GM18873 (cell line): Measurements from ENCODE around the gene WDR19.
"Not testable (repeated sequence)": the region's sequence is repeated elsewhere in the genome, so short reads cannot be mapped to it uniquely, and the experiment has no call there.

ENCODE experiments used
- ATAC-seq: cut with Tn5 transposase; IDR thresholded peaks from one replicate; pipeline ENCODE4 v1.9.1; 2021; ENCODE audit warnings: mild to moderate bottlenecking, moderate library complexity, moderate number of reproducible peaks; ENCODE audit not compliant: unreplicated experiment, low FRiP score

The WDR19 gene

DNA sequence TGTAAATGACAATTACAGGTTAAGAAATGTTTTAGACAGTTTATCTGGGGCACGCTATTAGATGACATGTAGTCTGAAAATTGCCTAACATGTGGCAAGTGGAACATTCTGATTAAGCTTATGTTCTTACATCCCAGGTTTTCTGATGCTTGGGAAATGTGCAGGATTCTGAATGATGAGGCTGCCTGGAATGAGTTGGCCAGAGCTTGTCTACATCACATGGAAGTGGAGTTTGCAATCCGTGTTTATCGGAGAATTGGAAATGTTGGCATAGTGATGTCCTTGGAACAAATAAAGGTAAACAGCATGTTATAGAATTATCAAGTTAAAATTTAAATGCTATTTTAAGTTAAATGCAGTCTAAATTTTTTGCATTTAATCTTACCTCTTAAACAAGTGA, 49.3 kb downstream of the WDR19 start:
- no peak for ATAC-seq

DNA sequence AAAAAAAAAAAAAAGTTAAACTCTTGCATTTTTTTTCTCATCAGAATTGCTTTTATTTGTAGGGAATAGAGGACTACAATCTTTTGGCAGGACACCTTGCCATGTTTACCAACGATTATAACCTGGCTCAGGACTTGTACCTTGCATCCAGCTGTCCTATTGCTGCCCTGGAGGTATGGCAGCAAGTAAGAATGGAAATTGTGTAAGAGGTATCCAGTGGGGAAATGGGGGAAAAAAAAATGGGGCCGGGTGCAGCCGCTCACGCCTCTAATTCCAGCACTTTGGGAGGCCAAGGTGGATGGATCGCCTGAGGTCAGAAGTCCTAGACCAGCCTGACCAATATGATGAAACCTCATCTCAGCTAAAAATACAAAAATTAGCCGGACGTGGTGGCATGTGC, 49.8 kb downstream of the WDR19 start:
- no peak for ATAC-seq

DNA sequence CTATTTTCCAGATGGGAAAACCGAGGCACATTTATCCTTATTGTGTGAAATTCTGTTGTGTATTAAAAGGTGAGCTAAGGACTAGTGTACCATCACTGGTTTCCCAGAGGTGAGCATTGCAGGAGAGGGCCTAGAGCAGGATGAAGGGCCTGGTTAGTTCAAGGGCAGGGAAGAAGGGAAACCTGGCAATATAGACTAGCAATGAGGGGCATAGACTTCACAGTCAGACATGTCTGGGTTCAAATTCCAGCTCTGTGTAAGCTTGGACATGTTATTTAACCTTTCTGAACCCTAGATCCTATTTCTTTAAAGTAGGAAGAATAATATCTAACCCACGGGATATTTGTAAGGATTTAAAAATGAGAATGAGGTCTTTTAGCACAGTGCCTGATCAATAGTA, 50.8 kb downstream of the WDR19 start:
- no peak for ATAC-seq

DNA sequence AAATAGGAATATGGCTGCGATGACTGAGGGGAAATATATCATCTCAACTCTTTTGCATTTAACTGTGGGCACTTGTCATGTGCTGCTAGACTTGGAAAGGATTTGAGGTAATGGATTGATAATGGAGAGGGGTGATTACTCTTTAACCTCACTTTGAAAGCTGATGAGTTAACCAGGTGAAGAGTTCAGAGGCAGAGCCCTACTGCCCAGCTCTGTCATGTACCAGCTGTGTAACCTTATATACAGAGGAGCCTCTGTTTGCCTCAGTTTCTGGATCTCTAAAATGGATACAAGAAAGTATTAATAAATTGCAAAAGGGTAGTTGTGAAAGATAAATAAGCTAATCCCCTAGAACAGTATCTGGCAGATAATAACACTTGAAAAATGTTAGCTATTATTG, 51.5 kb downstream of the WDR19 start:
- ATAC-seq: no peak

DNA sequence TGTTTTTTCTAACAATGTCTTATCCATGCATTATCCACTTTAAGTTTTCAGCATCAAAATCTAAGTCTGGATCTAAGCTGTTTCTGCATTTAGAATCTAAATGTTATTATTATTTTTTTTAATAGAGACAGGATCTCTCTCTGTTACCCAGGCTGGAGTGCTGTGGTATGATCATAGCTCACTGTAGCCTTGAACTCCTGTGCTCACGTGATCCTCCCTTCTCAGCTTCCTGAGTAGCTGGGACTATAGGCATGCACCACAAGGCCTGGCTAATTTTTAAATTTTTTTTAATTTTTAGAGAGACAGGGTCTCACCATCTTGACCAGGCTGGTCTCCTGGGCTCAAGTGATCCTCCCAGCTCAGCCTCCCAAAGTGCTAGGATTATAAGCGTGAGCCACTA, 52.7 kb downstream of the WDR19 start:
- ATAC-seq: no peak

DNA sequence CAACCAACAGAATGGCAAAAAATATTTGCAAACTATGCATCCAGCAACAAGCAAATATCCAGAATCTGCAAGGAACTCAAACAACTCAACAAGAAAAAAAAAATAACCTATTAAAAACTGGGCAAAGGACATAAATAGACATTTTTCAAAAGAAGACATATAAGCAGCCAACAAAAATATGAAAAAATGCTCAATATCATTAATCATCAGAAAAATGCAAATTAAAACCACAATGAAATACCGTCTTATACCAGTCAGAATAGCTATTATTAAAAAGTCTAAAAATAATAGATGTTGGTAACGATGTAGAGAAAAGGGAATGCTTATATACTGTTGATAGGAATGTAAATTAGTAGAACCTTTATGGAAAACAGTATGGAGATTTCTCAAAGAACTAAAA, 53.4 kb downstream of the WDR19 start:
- no peak for ATAC-seq

DNA sequence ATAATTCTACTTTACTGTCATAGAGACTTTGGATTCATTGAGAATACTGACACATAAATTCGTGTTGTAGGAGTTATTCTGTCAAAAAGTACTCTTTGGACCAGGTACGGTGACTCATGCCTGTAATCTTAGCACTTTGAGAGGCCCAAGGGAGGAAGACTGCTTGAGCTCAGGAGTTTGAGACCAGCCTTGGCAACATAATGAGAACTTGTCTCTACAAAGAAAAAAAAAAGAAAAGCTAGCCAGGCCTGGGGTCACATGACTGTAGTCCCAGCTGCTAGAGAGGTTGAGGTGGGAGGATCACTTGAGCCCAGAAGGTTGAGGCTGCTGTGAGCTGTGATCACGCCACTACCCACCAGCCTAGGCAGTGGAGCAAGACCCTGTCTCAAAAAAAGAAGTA, 54.9 kb downstream of the WDR19 start:
- ATAC-seq: no peak

DNA sequence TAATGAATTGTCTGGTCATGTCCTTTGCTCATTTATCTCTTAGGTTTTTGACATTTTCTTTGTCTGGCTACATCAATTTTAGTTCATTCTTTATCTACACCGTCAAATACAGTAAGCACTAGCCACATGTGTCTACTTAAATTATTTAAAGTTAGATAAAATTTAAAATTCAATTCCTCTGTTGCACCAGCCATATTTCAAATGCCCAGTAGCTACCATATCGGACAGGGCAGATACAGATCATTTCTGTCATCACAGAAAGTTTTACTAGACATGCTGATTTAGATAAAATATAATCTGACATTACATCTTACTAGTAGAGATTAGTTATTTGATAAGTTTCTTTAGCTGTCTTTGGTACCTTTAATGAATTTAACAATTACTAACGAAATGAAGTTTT, 61.1 kb downstream of the WDR19 start:
- no peak for ATAC-seq

DNA sequence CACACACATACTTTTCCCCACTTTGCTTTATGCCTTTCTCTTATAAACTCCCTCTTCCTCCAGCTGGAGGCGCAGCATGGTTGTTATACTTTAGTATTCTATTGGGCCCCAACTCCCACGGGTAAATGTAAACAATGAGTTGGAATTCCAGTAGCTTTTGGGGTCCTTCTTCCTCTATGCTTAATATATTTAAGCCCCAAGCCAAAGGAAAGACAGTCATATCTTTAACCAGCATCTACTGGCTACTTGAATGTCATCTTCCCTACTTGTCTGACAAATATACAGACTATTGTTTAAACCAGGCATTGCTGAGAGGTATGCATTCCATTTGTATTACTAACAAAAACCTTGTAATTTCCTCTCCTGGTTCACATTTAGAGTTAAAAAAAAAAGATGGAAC, 72.9 kb downstream of the WDR19 start:
- ATAC-seq: no peak

DNA sequence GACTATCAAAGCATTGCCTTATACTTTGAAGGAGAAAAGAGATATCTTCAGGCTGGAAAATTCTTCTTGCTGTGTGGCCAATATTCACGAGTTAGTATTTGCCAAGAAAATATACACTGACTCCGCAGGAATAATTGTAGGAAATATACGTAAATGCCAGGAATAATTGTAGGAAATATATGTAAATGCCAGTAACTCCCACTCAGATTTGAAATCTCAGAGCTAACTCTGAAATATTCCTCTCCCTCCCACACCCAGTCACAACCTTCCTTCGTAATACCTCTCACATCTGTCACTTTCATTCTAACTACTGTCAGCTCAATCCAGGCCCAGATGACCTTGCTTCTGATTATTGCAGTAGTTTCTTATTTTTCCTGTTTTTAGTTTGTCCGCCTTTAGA, 73.5 kb downstream of the WDR19 start:
- ATAC-seq: no peak

DNA sequence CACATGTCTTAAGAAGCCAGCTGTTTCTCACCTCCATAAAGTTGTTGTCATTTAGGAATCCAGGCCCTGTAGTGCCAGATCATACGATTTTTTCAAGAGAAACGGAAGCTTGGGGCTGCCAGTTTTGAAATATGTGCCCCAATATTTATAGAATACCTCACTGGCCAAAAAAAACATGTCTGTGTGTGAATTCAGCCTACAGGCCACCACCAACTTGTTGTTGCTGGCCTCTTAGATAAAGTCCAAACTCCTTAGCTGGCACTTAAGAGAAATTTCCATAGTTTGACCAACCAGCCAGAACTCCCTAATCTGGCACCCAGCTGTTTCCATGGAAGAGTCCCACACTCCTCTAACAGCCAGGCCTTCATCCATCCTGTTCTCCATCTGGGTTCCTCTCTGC, 74.1 kb downstream of the WDR19 start:
- ATAC-seq: no peak

DNA sequence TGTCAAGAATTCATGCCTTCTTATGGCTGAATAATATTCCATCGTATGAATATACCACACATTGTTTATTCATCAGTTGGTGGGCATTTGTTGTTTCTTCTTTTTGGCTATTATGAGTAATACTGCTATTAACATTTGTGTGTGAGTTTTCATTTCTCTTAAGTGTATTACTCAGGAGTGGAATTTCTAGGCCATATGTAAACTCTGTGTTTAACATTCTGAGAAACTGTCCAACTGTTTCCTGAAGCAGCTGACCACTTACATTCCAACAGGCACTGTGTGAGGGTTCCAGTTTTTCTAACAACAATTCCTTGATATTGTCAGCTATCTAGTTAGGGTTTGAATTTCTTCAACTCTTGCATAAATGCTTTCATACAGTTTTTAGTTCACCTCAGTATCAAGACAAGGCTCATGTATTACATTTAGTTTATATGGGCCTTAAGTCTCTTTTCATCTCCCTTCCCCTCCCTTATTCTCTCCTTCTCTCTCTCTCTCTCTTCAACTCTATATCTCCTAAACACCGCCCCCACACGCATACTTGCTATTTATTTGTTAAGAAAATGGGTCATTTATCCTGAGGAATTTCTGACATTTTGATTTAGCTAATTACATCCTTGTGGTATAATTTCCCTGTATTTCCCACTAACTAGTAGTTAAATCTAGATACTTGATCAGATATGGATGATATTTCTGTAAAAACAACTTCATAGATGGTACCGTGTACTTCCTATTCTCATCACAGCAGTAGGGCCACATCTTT, 77.4 kb downstream of the WDR19 start:
- no peak for ATAC-seq

DNA sequence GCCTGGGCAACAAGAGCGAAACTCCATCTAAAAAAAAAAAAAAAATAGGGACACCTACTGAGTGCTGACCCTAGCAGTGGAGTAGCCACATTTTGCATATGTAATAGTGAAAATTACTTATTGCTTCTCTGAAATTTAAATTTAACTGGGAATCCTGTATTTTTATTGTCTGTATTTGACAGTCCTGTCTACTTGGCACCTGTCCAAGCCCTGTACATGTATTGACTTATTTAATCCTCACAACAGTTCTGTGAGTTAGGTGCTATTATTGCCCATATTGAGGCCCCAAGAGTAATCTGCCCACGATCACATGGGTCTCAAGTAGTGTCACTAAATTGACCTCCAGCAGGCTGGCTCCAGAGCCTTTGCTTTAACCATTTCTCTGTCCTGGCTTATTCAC, 81.6 kb downstream of the WDR19 start:
- ATAC-seq: no peak

DNA sequence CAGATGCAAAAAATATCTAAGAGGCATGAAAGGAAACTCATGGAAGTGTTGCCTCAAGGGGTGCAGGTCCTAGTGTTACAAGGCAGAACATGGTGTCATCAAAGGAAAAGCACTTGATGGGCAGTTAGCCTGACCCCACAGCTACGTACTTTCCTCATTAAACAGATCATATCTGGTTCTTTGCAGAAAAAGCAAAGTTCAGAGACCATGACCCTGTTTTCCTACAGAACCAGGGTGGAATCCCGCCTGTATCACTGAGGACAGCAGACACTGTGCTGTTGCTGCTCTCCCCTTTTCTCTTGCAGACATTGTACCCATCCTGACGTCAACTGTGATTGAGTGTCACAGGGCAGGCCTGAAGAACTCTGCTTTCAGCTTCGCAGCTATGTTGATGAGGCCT, 92.2 kb downstream of the WDR19 start:
- ATAC-seq: no peak

DNA sequence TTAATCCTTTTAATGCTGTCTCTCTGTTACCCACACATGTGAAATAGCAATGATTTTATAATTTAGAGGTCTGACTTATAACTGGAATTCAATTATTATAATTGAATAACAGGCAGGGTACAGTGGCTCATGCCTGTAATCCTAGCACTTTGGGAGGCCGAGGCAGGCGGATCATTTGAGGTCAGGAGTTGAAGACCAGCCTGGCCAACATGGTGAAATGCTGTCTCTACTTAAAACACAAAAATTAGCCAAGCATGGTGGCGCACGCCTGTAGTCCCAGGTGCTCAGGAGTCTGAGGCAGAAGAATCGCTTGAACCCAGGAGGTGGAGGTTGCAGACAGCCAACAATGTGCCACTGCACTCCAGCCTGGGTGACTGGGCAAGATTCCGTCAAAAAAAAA, 95.3 kb downstream of the WDR19 start:
- ATAC-seq: not testable (repeated sequence)

DNA sequence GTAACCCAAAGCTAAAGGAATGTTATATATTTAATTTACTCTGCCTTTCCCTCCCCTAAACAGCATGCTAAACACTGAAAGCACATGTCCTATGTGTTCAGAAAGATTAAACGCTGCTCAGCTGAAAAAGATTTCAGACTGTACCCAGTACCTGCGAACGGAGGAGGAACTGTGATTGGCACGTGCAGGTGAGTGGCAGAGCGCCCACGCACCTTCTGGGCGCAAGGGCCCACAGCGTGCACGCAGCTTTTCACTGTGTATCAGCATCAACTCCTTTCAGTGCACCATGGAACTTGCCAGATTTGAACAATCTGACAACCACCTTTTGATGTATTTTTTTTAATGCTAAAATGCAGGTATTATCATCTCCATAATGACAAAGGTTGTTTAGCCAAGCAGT, 96.1 kb downstream of the WDR19 start:
- no peak for ATAC-seq

DNA sequence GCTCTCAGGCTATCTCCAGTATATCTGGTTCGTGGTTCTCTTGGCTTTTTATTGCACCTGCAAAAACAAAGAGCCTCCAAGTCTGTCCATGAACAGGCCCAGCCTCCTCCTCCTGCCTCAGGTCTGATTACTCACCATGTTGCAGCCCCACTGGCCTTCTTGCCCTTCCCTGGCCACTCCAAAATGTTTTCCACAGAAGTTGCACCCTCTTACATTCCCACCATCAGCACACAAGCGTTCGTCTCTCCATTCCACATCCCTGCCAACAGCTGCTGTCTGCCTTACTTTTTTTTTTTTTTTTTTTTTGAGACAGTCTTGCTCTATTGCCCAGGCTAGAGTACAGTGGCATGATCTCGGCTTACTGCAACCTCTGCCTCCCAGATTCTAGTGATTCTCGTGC, 97.1 kb downstream of the WDR19 start:
- no peak for ATAC-seq

DNA sequence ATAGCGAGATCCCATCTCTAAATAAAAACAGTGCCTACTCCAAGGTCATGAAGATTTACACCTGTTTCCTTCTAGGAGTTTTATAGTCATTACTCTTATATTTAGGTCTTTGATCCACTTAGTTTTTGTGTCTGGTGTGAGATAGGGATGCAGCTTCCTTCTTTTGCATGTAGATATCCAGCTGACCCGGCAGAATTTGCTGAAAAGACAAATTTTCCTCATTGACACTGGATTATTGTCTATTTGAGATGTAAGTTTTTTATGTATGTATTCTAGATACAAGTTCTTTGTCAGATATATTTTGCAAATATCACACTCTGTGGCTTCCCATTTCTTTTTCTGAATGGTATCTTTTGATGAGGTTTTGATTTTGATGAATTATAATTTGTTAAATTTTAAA, 98.4 kb downstream of the WDR19 start:
- no peak for ATAC-seq

DNA sequence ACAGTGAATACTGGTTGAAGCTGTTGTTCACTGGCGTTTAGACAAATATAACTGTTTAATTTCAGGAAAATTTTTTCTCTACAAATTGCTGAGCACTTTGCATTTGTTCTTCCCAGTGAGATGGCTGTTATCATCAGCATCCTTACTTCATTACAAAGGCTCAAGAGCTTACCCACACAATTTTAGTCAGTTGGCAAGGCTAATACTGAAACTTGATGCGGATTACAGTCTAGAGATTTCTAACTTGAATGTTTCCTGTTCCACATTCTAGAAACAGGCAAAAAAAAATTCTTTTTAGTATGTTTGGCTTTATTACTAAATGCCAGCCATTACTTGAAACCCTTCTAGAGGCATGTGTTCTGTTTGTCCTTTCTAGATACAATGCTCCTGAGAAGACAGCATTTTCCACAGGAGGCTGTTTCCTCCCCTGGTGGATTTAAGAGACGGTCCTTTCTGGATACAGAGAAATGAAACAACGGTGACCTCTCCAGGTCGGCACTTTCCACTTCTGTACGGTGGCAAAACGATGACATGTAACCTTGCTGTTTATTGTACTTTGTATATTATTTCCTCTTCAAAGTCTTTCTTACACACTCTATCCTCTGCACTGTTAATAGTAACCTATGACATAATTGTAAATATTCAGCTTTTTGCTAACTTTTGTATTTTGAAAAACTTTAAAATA, 102.9 kb downstream of the WDR19 start:
- no peak for ATAC-seq

DNA sequence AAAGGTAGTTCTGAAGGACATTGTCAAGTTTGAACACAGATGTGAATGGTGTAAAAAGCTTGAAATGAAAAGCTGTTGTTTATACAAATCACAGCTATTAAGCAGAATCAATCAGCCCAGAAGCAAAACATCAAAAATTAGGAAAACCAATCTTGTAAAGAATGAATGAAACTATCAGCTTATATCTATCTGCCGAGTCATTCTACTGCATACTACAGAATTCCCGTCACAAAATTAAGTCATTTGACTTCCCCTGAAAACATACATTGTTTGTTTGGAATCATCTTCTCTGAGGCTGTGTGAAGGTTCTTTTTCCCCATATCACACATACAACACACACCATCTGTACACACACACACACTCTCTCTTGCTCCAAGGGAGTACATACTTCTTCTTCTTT, 103.5 kb downstream of the WDR19 start:
- ATAC-seq: no peak

DNA sequence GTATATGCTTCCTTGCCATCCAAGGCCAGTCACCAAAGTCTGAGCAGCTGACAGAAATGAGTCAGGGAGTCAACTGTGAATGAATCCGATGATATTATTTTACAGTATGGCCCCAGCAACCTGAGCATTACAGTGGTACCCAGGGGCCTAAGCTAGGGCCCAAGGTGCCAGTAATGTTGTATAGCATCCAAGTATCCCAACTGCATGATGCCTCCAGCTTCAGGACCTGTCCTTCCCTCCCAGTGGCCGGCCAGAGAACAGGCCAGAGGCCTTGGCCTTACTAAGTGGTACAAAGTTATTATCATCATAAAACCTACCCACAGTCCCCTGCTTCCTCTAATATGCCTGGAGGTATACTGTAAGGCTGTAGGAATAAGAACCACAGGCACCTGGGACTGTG, 103.9 kb downstream of the WDR19 start:
- ATAC-seq: no peak

DNA sequence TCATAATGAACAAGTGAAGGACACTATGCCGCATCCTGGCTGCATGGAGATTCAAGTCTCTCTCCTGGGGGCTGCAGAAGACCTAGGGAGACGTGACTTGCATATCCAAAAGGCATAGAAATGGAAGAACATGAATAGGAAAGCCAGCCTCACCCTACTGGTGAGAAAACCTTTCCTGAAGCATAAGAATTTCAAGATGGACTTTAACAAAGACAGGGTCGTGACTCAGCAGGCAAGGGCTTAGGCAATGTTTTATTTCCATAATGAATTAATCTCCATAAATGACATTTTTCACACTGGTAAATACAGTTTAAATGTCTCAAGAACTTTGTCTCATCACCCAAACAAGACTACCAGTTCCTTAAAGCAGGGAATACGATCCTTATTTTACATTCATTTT, 104.9 kb downstream of the WDR19 start:
- no peak for ATAC-seq
